GM18508 (cell line): ENCODE data around the gene DHRSX.
"Not testable (repeated sequence)": the region's sequence is repeated elsewhere in the genome, so short reads cannot be mapped to it uniquely, and the experiment has no call there.

Experiments used
- ATAC-seq: cut with Tn5 transposase; IDR thresholded peaks from one replicate; pipeline ENCODE4 v1.9.1; 2021; ENCODE audit warnings: moderate number of reproducible peaks; ENCODE audit not compliant: insufficient read depth, unreplicated experiment

Gene DHRSX, protein sequence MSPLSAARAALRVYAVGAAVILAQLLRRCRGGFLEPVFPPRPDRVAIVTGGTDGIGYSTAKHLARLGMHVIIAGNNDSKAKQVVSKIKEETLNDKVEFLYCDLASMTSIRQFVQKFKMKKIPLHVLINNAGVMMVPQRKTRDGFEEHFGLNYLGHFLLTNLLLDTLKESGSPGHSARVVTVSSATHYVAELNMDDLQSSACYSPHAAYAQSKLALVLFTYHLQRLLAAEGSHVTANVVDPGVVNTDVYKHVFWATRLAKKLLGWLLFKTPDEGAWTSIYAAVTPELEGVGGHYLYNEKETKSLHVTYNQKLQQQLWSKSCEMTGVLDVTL

DNA sequence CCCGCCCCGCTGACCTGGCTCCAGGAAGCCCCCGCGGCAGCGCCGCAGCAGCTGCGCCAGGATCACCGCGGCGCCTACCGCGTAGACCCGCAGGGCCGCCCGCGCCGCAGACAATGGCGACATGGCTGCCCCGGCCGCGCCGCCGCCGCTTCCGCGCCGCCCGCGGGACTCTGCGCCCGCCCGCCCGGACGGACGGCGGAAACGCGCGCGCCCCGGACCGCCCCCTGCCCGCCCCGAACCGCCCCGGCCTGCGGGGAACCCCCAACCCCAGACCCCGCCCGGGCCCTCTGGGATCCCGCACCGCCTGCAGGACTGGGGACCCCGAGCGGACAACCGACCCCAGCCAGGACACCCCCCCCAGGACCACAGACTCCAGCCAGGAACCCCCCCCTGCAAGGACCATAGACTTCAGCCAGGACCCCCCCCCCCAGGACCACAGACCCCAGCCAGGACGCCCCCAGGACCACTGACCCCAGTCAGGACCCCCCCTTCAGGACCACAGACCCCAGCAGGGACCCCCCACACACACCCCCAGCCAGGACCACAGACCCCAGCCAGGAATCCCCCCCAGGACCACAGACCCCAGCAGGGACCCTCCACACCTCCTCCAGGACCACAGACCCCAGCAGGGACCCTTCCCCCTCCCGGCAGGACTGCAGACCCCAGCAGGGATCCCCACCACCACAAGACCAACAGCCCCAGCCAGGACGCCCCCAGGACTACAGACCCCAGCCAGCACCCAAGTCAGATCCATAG, at the start of gene DHRSX, which contains the start of gene ZBED1:
Gene DHRSX (minus strand): TSS at position 174 of the 756 bp plus-strand sequence. CDS start 51 bp downstream, at position 123.
Gene ZBED1 (minus strand): TSS at position 174 of the 756 bp plus-strand sequence. CDS start 10,257 bp downstream, outside the sequence.
- ATAC-seq, result no peak

GRCh38 chrX:2549876-2550275, 49.1 kb upstream of the DHRSX start:
- ATAC-seq, result no peak

DNA sequence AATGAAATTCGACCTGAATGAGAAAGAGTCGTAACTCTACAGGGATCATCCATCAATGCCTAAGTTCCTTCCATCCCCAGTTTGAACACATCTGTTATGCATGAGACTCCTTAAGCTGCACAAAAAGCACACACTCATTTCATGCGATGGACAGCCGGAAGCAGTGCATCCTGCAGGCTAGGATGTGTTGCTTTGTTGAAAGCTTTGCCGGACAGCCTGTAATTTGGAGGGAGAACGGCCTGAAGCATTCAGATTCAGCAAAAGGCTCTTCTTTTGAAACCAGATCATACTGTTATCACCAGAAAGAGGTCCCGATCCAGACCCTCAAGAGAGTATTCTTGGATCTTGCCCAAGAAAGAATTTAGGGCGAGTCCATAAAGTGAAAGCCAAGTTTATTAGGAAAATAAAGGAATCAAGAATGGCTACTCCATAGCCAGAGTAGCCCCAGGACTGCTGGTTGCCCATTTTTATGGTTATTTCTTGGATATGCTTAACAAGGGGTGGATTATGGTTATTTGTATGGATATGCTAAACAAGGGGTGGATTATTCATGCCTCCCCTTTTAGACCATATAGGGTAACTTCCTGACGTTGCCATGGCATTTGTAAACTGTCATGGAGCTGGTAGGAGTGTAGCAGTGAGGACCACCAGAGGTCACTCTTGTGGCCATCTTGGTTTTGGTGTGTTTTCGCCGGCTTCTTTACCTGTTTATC, 48.1 kb upstream of the DHRSX start:
- no peak for ATAC-seq

DNA sequence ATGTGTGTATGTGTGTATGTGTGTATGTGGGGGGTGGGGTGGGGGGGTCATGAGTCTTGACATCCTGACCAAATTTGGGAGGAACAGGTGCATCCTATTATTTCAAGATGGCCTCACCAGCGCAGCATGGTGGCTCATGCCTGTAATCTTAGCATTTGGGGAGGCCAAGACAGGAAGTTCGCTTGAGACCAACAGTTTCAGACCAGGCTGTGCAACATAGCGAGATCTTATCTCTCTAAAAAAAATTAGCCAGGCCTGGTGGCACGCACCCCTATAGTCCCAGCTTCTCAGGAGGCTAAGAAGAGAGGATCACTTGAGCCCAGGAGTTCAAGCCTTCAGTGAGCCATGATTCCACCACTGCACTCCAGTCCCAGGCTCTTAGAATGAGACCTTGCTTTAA, 47.0 kb upstream of the DHRSX start:
- no peak for ATAC-seq

DNA sequence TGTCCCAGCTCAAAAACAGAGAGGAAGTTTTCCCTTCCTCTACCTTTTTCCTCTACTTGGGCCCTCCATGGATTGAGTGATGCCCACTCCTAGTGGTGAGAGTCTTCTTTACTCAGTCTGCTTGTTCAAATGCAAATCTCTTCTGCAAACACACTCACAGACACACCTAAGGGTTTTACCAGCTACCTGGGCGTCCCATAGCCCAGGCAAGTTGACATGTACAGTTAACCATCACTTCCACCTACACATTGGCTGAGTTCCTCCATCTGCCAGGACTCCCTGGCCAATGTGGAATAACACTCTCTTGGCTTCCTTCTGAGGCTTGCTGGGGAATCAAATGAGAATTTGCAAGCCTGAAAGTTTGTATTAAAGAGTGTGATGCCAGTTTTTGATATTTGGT, 45.7 kb upstream of the DHRSX start:
- no peak for ATAC-seq

DNA sequence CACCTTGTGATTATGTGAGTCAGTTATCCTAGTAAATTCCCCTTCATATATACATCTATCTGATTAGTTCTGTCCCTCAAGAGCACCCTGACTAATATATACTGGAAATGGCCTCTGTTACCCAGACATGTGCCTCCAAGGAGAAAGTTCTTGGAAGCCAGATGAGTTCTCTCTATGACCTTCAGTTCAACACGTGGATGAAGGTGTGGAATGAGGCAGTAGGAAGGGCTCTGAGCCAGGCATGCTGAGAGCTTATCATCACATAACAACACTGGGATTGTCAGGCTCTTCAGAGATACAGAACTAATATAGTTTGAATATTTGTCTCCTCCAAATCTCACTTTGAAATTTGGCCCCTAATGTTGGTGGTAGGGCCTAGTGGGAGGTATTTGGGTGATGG, 44.4 kb upstream of the DHRSX start:
- no peak for ATAC-seq

GRCh38 chrX:2542826-2543521, 42.2 kb upstream of the DHRSX start:
- no peak for ATAC-seq

DNA sequence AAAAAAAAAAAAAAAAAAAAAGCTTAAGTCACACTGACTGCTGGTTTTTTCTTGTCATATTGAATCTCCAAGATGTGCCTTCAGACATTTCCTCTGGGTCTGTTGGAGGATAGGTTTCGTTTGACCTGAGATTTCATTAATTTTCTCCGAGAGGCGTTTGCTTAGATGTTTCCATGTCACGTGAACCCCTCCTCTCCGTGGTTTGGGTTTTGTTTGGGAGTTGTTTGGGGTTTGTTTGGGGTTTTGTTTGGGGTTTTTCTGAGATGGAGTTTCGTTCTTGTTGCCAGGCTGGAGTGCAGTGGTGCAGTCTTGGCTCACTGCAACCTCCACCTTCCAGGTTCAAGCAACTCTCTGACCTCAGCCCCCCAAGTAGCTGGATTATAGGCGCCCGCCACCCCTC, 40.8 kb upstream of the DHRSX start:
- ATAC-seq, result no peak

DNA sequence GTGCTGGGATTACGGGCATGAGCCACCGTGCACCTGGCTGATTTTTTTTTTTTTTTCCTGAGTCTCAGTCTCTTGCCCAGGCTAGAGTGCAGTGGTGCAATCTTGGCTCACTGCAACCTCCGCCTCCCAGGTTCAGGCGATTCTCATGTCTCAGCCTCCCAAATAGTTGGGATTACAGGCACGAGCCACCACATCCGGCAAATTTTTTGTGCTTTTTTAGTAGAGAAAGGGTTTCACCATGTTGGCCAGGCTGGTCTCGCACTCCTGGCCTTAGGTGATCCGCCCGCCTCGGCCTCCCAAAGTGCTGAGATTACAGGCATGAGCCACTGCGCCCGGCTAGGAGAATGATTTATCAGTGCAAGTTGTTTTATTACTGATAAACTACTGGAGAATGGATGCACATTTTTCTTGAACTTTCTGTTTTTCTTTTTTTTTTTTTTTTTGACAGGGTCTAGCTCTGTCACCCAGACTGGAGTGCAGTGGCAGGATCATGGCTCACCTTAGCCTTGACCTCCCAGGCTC, 39.7 kb upstream of the DHRSX start:
- no peak for ATAC-seq

DNA sequence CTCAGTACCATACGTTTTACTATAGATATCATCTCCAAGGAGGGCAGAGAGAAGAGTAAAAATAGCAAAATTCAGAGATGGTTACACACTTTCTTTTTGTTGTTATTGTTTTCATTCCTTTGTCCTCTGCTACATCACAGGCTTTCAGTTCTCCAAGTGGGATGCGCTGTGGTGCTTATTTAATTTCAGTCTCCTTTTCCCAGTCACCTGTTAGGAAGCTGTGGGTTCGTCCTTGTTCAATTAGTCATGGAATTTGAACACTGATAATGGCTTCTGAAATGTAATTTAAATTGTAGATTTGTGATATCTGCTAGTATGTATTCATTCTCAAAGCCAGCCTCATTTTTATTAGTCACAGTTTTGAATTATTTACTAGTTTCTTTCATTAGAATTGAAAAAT, 38.8 kb upstream of the DHRSX start:
- ATAC-seq, result no peak

- no peak for ATAC-seq
Observed at GRCh38 chrX:2538031-2538757, 37.4 kb upstream of the DHRSX start.

DNA sequence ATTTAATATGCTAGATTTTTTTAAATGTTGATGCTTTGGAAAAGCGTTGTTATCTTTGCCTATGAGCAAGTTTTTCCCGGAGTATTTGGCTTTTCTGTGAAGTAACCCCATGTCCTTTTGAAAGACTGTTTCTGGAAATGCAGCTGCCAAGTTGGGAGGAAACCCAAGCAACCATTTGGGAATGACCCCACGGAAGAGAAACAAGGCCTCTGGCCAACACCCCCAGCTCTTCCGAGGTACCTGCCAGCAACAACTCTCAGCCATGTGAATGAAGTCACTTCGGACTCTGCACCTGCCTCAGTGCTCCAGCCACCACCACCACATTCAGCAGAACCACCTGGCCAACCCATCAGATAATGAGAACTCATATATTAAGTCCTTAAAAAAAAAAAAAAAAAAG, 36.2 kb upstream of the DHRSX start:
- no peak for ATAC-seq

DNA sequence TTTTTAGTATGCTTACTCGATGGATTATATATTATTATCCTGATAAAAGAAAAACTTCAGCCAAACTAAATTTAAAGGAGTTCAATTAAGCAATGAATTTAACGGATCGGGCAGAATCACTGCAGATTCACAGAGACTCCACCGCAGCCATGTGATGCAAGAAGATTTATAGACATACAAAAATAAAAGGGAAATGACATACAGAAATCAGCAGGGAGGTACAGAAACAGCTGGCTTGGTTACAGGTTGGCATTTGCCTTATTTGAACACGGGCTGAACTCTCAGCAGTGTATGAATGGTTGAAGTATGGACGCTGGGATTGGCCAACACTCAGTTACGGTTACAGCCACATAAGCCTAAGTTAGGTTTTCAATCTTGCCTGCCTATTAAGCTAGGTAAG, 35.4 kb upstream of the DHRSX start:
- ATAC-seq, result no peak

- not testable (repeated sequence) for ATAC-seq
Observed at GRCh38 chrX:2534261-2535021, 33.7 kb upstream of the DHRSX start.

- no peak for ATAC-seq
Observed at GRCh38 chrX:2533424-2533823, 32.6 kb upstream of the DHRSX start.

GRCh38 chrX:2526390-2526789, 25.6 kb upstream of the DHRSX start:
- ATAC-seq, result no peak

DNA sequence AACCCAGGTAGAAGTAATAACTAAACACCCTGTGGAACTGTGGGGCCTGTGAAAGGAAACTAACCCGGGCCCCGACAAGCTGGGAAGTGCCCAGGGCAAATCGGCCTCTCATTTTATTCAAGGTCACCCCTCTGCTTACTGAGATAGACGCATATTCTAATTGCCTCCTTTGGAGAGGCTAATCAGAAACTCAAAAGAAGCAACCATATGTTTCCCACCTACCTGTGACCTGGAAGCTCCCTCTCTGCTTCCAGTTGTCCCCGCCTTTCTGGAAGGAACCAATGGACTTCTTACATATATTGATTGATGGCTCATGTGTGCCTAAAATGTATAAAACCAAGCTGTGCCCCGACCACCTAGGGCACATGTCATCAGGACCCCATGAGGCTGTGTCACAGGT, 23.1 kb upstream of the DHRSX start:
- ATAC-seq, result no peak

GRCh38 chrX:2521927-2522386, 21.2 kb upstream of the DHRSX start:
- ATAC-seq, result no peak
